Fibroblast of upper back skin (primary cell): ENCODE measurements around the gene SLC47A2.

Experiments
- DNase-seq: peaks from one replicate; pipeline ENCODE4 v3.0.0-alpha.2; 2013

The SLC47A2 gene

DNA sequence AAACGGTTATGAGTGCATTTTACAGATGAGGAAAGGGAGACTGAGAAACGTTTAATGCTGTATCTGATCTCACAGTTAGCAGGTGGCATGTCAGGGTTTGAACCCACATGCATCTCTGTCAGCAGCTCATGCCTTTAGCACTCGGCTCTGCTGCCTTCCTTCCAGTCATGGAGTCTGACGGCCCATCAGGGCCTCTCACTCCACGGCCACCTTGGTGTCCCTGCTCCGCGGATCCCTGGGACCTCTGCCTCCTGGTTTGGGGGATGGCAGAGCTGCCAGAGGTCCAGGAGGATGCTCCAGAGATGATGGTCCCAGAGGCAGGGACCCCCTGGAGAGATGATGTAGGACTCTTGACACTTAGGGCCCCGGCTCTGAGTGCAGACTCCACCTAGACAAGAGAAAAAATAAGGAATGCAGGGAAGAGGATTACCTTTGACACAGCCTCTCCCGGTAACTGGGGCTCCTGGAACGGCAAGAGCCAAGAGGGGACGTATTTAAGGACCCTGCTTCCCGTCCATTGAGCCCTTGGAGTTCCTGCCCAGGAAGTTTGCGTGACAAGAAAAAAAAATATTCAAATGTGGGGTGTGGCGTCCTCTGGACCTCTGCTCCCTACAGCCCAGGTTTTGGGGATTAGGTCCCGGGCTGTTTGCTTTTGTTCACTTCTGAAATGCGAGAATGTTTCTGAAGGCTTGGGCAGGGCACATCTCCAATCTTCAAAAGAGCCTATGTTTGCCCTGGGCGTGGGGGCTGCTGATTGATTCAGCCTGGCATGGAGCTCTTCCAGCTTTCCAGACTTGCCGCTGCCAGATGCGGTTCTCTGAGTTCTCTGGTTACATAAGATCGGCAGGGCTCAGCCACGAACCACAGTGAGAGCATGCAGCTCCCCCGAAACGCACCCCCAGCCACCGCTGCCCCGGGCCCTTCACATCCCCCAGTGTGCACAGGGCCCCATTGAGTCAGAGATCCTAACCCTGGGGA, 31.7 kb upstream of the SLC47A2 start, which contains the start of gene ALDH3A1:
ALDH3A1 (minus strand) TSS at position 470 of the 978 bp plus-strand sequence. CDS start 3,169 bp downstream, outside the sequence.
- no peak for DNase-seq

DNA sequence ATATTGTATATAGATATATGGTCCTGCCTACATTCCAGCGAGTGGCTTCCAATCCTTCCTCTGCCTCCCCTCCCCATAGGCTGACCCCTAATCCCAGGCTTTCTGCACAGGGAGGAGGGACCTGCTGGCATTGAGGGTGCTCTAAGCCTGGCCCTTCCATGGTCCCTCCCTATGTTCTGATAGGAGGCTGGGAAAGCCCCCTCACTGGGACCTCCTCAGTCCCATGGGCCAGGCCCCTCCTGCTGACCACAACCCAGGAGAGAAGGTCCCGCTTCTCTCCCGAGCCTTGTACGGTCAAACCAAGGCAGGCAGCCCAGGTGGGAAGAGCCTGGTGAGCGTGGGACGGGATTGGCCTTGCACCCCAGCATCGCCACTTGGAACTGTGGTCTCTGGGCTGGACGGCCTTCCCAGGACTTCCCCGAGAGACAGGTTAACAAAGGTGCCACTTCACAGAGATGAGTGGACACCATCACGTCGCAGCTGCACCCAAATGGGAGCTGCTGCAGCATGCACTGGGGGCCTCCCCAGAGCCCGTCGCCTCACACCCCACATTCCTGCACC, 30.9 kb upstream of the SLC47A2 start:
- no peak for DNase-seq

DNA sequence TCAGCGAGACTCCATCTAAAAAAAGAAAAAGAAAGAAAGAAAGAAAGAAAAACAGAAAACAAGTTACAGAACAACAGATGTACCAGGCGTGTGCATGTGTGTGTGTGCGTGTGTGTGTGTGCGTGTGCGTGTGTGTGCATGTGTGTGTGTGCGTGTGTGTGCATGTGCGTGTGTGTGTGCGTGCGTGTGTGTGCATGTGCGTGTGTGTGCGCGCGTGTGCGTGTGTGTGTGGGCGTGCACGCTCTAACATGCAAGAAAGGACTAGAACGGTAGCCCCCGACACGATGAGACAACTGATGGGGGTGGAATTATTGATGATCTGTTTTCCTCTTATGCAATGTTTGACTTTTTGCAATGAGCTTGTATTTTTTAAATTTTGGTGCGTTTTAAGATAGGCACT, 30.1 kb upstream of the SLC47A2 start:
- no peak for DNase-seq

DNA sequence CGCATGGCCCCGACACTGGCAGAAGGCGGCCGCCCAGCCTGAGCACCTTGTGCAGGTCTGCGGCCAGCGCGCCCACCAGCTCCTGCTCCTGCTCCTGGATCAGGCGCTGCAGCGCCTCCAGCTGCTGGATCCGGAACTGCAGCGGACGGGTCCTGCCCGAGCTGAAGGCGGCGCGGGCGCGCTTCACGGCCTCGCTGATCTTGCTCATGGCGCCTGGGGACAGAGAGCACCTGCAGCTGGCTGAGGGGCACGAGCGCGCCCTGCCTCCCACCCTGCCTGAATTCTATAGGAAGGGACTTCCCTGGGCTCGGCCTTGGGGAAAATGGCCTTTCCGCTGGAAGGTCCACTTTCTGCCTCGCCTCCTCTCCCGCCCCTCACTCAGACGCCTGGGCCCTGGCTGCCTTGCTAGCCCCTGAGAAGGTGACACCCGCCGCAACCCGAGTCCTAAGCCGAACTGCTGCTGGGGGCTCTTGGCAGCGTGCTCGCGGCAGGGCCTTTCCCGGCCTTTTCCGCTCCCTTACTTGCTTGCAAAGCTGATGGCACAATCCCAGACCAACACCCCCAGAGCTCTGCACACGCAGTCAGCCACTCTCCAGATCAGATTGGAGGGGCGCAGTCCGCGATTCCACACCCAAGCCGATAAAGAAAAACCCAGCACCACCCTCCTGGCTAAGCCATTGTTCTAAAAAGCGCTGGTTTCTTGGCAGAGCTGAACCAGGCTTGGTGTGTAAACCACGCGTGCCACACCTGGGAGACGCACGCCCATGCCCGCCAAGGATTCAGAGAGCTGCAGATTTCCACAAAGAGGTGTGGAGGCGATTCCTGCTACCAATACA, 28.8 kb upstream of the SLC47A2 start:
- DNase-seq: peak; percentile 47

DNA sequence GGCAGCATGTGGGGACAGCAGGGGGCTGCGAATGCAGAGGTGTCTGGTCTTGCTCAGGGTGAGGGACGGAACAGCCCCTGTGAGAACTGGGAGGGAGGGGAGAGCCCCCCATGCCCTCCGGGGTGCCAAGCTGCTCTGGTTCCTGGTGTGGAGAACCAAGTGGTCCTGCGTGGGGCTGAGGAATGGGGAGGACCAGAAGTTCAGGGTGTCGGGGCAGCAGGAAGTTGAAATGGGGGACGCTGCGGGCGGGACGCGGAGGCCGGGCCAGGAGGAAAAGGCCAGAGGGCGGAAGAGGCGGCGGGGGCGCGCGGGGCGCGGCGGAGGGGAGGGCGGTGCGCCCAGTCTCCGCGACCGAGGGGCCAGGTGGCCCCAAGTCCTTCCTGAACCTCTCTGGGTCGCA, 28.1 kb upstream of the SLC47A2 start:
- DNase-seq: no peak

DNA sequence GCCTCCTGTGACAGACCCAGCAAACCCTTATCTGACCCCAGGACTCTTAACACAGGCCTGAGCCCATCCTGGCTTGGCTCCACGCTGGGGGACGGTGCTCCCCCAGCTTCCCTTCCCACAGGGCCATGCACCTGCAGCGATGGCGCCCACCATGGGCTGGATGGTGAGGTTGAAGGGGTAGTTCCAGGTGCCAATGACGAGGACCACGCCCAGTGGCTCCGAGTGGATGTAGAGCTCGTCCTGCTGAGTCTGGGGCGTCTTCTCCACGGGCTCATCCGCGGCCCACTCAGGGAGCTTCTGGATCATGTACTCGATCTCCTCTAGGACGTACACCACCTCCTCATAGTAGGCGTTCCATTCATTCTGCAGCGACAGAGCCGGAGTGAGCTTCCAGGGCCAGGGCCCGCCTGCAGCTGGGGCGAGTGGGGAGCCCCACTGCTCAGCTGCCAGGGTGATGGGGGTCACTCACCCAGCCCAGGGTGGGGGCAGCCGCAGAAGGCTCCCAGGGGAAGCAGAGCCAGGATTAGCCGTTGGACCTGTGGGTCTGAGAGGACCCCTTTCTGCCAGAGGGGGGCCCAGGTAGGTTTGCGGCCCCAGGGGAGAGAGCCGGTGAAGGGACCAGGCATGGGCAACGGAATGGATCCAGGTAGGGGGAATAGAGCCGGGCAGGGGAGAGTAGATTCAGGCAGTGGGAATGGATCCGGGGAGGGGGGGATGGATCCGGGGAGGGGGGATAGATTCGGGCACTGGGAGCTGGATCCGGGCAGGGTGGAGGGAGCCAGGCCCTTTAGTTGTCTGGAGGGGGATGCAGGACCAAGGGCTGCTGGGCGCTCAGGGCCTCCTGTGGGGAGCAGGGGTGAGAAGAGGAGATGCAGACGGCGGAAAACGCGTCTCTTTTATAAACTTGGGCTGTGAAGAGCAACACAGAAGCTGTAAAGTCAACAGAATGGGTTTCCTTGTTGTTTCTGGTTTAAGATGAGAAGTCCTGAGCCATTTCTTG, 27.0 kb upstream of the SLC47A2 start:
- no peak for DNase-seq

DNA sequence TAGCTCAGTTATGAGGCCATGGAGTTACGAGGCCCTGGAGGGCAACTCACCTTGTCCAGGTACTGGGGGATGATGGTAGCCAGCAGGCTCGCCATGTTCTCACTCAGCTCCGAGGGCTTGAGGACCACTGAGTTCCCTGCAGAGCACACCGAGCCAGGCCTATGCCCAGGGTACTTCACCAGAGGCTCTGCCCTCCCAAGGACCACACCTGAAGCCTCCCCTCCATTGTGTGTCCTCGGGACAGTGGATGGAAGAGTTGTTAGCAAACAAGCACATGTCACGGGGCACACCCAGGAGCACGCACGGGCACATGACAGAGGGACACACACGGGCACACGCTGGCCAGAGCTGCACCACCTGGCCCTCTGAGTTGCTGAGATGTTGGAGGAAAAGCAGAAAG, 26.1 kb upstream of the SLC47A2 start:
- no peak for DNase-seq

DNA sequence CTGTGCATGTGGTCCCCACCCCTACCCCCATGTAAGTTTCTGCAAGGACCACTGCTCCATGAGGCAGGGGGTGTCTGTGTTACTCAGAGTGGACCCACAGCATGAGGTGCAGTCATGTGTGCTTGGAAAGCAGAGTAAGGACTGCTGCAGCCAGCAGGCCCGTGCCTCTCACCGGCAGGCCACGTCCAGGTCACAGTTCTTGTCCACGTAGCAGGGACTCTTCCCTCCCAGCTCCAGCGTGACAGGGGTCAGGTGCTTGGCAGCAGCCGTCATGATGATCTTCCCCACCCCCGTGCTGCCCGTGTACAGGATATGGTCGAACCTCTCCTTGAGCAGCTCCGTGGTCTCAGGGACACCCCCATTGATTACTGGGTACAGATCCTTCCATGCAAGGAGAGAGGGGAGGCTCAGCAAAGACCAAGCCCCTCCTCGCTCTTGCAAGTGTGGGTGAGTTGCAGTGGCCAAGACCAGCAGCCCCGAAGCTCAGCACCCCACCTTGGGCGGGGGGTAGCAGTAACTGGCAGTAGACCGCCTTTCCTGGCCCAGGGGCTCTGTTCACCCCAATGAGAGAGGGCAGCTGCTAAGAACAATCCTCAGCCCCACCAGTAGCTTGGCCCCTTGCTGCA, 25.6 kb upstream of the SLC47A2 start:
- no peak for DNase-seq

DNA sequence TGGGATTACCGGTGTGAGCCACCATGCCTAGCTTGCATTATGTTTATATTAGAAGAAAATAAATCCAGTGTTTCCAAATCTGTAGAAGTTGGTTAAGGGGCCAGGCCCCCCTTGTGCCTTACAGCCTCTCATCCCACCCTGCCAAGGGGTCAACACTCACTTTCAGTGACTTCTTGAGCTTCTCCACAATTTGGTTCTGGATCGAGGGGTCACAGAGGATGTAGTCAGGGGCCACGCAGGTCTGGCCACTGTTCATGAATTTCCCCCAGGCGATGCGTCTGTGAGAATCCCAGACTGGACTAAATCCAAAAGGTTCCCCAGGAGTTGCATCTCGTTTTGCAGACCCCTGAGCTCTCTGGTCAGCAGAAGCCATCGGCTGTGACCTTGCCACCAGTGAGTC, 24.5 kb upstream of the SLC47A2 start:
- no peak for DNase-seq

DNA sequence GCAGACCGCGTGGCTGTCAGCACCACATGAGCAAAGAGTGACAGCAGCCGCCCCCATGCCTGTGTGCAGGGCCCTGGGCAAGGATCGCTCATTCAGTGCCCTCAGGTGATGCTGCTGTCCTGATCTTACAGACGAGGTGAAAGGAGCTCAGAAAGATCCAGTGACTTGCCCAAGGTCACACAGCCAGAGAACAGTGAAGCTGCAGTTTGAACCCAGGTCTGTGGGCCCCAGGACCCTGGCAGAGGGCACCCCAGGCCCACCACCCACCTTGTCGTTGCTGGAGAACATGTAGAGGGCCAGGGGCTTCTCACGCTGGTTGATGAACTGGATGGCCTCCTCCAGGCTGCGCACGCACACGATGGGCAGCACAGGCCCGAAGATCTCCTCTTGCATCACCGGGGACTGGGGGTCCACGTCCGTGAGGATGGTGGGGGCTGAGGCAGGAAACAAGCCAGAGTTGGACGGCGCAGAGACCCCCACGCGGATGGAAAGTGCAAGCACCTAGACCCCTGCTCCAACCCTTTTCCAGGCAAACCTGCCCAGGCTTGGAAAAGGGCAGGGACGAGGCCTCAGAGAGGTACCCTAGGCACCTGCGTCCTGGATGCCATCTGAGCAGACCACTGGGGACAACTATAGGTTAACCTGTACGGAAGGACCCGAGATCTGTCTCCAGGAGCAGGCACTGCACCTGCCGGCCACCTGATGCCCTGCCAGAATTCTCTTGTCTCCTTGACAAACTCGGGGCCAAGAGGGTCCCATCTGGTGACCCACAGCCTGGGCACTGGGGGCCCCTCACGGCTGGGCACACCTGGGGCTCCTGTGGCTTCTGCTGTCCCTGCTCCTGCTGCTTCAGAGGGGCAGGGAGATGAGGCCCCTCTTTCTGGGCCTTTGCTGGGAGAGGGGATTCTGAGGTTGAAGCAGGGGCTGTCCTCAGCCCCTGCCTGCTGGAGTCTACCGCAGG, 23.1 kb upstream of the SLC47A2 start:
- no peak for DNase-seq

DNA sequence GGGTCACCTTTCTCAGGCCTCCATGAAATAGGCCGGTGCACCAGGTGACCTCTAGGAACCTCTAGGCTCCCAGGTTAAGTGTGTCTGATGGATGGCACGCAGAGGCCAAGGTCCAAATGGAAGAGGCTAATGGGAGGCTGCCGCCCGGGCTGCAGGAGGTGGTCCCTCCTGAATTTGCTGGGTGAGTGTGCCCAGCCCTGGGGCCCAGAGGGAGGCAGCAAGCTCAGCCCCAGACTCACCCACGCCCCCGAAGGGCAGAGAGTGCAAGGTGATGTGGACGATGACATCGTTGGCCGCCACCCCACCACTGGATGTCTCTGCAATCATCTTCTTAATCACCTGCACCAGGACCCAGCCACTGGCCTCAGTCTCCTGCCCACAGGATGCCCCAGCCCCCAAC, 22.4 kb upstream of the SLC47A2 start:
- no peak for DNase-seq

DNA sequence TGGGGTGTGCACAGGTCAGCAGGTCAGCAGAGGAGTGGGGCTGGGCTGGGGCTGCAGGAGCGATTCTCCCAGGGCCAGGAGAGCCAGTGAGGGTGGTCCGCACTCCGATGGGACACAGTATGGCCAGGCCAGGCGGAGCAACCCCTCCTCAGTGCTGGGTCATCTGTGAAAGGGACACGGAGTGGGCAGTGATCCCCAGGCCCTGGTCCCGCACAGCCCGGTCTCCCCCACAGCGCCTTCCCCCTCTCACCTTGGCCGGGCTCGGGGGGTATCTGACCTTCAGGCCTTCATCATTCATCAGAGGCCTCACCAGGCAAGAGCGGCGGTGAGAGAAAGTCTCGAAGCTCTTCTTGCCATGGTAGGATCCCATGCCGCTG, 21.7 kb upstream of the SLC47A2 start:
- DNase-seq: no peak

DNA sequence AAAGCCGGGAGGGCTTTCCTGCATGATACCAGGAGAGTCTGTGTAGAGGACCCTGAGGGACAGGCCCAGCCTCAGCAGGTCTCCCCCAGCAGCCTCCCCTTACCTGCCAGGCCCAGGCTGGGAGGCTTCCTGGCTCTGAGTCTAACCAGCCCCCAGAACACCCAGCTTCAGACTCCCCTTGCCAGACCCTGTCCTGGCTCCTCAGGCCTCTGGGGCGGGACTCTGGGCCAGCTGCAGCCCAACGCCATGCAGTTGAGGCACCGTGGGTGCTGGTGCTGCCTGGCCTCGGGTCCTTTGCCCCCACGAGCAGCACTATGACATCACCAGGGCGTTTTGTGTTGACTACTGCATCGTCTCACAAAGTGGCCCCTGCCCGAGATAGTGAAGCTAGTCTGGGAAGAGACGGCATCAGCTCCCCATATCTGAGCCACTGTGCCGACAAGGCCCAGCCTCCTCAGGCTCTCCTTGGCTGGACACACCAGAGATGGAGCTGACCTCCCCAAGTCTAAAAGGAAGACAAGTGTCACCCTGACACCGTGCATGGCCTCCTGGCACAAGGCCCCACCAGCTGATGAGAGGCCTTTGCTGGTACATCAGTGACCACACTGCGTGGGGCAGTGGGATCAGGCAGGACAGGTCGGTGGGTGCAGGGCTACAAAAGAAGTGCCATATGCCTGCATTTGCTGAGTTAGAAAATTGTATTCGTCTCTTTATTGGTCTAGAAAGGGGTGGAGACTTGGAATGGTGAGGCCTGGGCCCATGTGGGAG, 21.1 kb upstream of the SLC47A2 start:
- DNase-seq: no peak

DNA sequence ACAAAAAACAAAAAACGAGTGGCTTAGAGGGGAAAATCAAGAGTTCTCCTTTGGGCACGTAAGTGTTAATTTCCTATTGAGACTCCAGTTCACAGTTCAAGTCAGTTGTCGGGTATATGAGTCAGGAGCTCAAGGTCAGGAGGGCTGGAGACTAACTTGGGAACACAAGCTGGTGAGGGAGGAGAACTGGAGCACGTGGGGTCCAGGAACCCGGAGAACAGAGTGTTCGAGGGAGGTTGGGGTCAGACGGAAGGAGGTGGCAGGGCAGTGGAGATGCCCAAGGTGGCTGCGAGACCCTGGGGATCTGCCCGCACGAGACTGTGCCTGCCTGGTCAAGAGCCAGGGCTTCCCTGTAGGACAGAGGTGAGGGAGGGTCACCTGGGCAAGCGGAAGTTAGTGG, 19.7 kb upstream of the SLC47A2 start:
- DNase-seq: no peak

DNA sequence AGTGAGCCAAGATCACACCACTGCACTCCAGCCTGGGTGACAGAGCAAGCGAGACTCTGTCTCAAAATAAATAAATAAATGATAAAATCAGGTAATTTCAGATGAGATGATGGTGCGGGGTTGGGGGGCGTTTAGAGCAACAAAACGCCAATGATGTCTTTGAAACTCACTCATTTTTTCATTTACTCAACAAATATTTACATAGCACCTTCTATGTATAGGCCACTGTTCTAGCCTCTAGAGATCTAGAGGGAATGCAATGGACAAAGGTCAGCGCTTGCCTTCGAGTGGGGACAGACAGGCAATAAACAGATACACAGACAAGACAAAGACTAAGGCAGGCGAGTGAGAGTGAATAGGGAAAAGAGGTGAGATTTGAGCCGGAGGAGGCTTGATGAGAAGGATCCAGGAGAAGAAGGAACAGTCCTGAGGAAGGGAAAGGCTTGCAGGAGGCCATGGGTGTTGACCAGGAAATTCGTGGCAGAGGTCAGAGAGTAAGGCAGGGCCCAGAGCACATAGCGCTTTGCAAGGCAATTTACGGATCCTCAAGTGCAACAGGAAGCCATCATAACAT, 17.7 kb upstream of the SLC47A2 start:
- DNase-seq: no peak

DNA sequence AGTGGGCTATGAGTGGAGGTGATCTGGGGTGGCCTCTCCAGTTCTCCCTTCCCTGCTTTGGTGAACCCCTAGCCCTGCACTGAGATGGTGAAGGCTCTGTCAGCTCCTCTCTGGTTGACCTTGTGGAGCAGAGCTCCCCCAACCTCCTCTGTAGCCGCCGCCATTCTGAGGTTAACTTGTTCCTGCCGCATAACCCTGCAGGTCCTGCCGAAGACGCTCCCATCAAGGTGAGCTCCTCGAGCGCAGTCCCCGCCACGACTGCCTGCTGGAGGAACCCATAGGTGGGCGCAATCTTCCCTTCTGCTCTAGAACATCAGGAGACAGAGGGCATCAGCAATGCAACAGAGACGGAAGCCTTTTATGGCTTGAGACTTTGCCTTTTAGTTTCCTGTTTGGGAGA, 15.2 kb upstream of the SLC47A2 start:
- DNase-seq: no peak

DNA sequence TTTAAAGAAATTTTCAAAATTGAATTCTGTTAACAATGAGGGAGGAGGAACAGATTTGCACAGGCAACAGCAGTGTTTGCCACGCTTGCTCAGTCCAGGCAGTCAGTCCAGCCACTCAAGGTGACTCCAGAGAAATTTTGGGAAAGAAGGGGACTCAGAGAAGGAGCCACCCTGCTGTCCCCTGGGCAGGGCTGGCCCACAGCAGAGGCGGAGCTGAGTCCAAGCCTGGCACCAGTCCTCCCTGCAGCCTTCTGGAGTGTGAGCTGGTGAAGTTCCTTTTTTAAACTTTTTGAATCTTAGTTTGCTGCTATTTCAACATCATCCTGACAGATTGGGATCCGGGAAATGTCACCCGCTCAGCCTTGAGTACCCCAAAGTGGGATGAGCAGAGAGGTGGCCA, 14.5 kb upstream of the SLC47A2 start:
- no peak for DNase-seq

DNA sequence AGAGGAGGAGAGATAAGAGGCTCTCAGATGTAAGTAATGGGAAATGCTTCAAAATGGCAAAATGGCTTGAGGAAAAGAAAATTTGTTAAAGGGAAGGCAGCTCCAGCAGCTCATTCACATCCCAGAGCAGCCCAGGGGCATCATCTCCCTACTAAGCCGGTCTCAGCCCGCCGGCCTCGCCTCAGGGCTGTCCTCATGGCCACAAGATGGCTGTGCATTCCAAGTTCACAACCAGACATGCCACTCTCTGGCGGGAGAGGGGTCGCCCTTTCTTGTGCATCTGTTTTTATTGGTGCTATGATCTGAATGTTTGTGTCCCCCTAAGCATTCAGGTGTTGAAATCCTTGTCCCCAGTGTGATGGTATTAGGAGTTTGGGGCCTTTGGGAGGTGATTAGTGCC, 13.5 kb upstream of the SLC47A2 start:
- no peak for DNase-seq

DNA sequence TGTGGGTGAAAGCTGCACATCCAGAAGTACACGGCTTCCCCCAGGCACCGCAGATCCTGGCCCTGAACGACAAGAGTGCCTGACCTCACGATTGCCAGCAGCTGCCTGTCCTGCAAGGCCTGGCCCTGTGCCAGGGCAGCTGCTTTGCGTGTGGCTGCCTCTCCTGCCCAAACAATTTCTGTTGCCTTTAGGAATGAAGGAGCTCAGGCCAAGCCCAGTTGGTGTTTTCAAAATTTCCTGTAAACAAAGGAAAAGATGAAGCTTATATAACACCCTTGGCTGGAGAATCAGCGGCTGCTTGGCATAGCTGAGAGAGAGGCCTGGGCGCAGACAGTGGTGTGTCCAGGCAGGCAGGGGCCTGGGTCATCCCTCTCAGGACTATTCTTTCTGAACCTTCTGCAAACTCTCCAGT, 11.7 kb upstream of the SLC47A2 start:
- peak; percentile 21 for DNase-seq
